ENCODE results near the gene ADAMTS16. TPM values are rescaled to one million over a fixed set of nuclear protein-coding genes. Genes with fewer than 3 reads are reported as not detected.
A peak's percentile ranks its signal among the peaks of the same experiment; 100 is the strongest.

Gene ADAMTS16
- total RNA-seq, 1 experiment from 2014 or later, result 7.5 TPM

DNA sequence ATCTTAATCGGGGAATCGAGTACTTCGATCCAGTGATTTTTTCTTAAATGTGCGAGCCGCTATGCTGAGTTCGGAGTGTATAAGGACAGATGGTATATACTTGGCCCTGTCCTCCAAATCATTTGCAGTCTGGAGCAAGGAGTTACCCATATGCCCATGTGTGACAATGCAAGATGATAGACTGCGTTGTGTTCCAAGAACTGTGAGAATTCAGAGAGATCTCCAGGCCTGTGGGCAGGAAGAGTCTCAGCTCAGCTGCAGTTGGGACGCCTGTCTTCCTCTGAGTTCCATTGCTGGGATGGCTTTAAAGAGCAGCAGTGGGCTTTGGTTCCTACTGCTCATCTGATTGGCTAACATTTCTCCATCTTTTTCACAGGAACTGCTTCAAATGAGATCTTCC is 106.6 kb downstream of the ADAMTS16 start:
- no peak overlapping the region for H3K27ac ChIP-seq
- no peak overlapping the region for H3K4me3 ChIP-seq
- peaks cover 42% of the 10 kb centered on the region for H3K36me3 ChIP-seq
- no peaks in the 10 kb centered on the region for H3K9me3 ChIP-seq (replicated peaks)
- no peak for DNase-seq (ENCODE audit: low read depth in 1 of 2, low spot score in 2 of 2)
- H3K27me3 ChIP-seq (replicated peaks), result no peaks in the 10 kb centered on the region
- H3K4me1 ChIP-seq (replicated peaks), result peaks cover 14% of the 10 kb centered on the region

DNA sequence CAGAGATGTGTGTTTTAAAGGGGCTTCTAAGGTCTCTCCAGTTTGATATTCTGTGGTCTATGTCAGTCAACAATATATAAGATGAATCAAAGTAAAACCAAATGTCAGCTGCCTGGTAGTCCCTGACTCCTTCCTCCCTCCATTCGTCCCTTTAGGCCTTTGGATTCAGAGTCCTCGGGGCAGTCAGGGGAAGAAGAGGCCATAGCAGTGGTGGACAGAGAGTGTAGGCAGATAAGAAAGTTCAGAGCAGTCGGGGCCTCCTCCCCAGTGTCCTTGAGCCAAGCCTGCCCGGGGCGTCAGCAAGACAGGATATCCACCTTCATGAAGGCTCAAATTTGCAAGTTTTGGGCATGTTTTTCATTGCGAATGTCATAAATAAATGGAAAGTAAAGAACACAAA is 110.6 kb downstream of the ADAMTS16 start:
- Histone ChIP-seq H3K36me3 (peaks cover 28% of the 10 kb centered on the region), H3K27ac (no peak overlapping the region), H3K27me3 (replicated peaks) (no peaks in the 10 kb centered on the region), H3K9me3 (replicated peaks) (peaks cover 5% of the 10 kb centered on the region; the same call in 1 of the 2 replicates), H3K4me1 (replicated peaks) (peaks cover 24% of the 10 kb centered on the region), H3K4me3 (no peak overlapping the region)
- DNase-seq (ENCODE audit: low read depth in 1 of 2, low spot score in 2 of 2), result peak in 1 of 2 experiments; percentile 31

DNA sequence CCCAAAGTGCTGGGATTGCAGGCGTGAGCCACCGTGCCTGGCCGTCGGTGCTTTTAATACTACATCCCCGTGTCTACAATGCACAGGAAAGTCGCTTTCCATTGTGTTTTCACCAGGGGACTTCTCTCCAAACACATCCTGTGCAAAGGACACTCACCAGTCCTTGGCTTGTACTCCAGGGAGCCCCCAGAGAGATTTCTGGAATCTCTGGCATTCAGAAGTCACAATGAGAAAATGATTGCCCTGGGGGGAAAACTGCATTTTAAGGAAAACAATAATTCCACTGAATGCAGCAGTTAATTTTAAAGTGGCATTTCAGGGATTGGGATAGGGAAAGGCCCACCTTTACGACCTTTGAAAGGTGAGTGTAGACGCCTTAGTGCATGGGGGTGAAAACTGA is 112.0 kb downstream of the ADAMTS16 start:
- Histone ChIP-seq H3K9me3 (replicated peaks) (peaks cover 5% of the 10 kb centered on the region; the same call in 1 of the 2 replicates), H3K4me1 (replicated peaks) (peaks cover 24% of the 10 kb centered on the region), H3K27me3 (replicated peaks) (no peaks in the 10 kb centered on the region), H3K4me3 (no peak overlapping the region), H3K36me3 (peaks cover 35% of the 10 kb centered on the region), H3K27ac (no peak overlapping the region)
- peak; percentile 41 to 46 for DNase-seq (ENCODE audit: low read depth in 1 of 2, low spot score in 2 of 2)

DNA sequence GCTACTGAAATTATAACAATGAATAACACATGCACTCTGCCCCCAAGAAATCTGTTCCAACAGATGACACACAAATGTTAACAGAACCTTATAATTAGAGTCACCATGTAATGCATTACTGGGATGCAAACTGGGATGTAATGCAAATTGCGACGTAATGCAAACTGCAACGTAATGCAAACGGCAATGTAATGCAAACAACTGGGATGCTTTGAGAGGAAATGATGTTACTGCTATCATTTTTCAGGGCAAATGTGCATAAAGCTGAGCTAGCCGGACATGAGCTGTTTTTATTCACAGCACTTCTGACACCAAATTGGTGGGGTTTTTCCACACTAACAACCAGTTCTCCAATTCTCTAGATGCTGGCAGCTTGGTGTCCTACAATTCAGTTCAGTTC is 117.2 kb downstream of the ADAMTS16 start:
- Histone ChIP-seq H3K9me3 (replicated peaks) (peaks cover 5% of the 10 kb centered on the region; the same call in 1 of the 2 replicates), H3K27me3 (replicated peaks) (no peaks in the 10 kb centered on the region), H3K4me1 (replicated peaks) (peaks cover 4% of the 10 kb centered on the region), H3K36me3 (peaks cover 22% of the 10 kb centered on the region), H3K27ac (no peak overlapping the region), H3K4me3 (no peak overlapping the region)
- no peak for DNase-seq (ENCODE audit: low read depth in 1 of 2, low spot score in 2 of 2)

DNA sequence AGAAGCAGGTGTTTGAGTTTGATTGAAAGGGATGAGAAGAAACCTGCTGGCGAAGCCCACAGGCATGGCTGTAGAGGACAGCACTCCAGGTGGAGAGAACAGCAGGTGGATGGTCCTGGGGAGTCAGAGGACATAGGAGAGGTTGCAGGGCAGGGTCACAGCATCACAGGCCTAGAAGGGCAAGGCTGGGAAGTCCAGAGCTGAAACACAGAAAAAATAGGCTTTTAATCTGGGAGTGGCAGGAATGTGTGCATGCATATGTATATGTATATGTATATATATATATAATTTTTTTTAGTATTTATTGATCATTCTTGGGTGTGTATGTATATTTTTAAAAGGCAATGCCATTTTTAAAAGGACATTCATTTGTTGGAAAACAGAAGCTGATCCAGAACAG is 118.4 kb downstream of the ADAMTS16 start:
- H3K27me3 ChIP-seq (replicated peaks), result no peaks in the 10 kb centered on the region
- peaks cover 28% of the 10 kb centered on the region for H3K36me3 ChIP-seq
- H3K4me3 ChIP-seq, result no peak overlapping the region
- no peak for DNase-seq (ENCODE audit: low read depth in 1 of 2, low spot score in 2 of 2)
- no peaks in the 10 kb centered on the region for H3K4me1 ChIP-seq (replicated peaks)
- no peak overlapping the region for H3K27ac ChIP-seq
- peaks cover 5% of the 10 kb centered on the region; the same call in 1 of the 2 replicates for H3K9me3 ChIP-seq (replicated peaks)

DNA sequence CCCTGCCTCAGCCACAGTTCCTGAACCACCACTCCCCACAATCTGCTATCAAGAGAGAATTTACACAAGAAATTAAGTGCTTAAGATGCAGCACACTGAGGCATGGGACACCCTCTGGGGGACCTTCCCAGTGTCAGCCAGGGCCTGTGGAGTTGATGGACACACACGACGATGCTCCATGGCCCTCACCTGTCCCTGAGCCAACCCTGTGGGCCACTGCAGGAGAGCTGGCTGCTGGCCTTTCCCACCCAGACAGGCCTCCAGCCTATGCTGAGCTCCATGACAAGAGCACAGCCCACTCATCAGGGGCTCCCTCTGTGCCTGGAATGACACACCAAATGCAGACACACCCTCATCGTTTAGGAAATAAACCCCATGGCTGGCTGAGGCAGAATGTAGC is 124.6 kb downstream of the ADAMTS16 start:
- DNase-seq (ENCODE audit: low read depth in 1 of 2, low spot score in 2 of 2), result no peak
- H3K9me3 ChIP-seq (replicated peaks), result no peaks in the 10 kb centered on the region
- H3K27ac ChIP-seq, result no peak overlapping the region
- H3K27me3 ChIP-seq (replicated peaks), result no peaks in the 10 kb centered on the region
- no peaks in the 10 kb centered on the region for H3K4me1 ChIP-seq (replicated peaks)
- H3K4me3 ChIP-seq, result no peak overlapping the region
- H3K36me3 ChIP-seq, result peaks cover 33% of the 10 kb centered on the region

DNA sequence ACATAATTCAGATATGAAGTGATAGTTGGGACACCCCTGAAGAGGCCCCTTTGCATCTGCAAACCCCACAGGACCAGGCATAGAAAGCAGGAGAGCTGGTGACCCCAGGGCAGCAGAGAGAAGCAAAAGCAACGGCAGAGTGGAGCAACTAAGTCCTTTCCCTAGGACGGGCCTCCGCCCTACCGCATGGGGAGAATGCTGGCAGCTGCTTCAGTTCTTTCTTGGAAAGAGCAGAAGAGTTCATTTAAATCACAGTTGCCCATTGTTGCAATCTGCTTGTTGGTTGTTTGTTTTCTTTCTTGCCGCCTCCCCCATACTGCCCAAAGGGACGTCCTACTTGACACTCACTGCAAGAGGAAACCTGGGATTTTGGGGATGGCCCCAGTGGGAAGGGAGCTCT is 126.2 kb downstream of the ADAMTS16 start:
- no peak for DNase-seq (ENCODE audit: low read depth in 1 of 2, low spot score in 2 of 2)
- Histone ChIP-seq H3K4me1 (replicated peaks) (peaks cover 6% of the 10 kb centered on the region), H3K36me3 (peaks cover 33% of the 10 kb centered on the region), H3K27me3 (replicated peaks) (no peaks in the 10 kb centered on the region), H3K9me3 (replicated peaks) (no peaks in the 10 kb centered on the region), H3K27ac (no peak overlapping the region), H3K4me3 (no peak overlapping the region)

DNA sequence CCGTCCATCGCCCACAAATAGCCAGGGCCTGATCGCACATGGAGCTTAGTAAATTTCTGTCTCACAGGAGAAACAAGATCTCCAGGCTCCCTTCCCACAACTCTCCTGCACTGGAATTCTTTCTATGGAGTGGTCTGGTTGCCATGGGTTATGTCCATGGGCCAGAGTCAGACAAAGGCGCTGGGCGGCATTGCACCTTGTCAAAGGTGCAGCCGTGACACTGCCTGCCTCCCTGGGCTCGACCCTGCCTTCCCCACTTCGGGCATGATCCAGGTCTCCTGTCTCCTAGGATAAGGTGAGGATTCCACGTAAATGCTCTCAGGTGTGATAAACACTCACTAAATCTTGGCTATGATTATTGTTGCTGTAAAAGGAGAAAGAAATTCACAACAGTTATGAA is 130.0 kb downstream of the ADAMTS16 start:
- peaks cover 14% of the 10 kb centered on the region for H3K4me1 ChIP-seq (replicated peaks)

DNA sequence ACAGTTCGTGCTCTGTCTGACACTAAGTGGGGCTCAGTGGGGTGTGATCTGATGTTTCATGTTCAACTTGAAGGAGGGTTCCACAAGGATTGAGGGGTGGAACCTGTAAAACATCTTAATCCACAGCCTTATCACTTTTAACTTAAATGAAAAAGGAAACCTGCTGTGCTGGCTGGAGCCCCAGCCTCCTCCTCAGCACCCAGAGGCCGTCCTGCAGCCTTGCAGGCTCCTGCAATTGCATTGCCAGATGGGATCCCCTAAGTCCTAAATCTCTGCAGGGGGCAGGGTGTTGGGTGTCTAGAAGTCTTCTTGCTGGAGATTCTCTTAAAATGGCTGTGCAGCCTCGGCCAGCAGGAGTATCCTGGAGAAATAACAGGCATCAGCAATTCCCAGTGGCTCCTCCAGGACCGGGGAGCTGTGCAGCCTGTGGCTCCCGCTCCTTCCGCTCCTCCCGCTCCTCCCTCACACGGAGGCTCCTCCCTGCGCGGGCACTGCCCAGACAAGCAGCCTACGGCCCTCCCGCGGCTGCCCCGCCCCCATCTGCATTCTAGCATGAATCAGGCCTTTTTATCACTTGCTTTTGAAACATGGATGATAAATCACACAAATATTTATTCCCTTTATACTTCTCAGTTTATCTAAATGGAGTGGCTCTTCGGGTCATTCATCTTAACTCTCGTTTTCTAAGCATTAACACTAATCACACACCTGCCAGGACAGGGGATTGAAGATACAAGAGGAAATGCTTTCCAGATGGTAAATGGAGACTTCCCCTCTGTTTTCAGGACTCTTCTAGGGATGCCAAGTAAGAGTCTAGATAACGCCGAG is 131.0 kb downstream of the ADAMTS16 start:
- no peaks in the 10 kb centered on the region for H3K9me3 ChIP-seq (replicated peaks)
- H3K4me3 ChIP-seq, result no peak overlapping the region
- H3K4me1 ChIP-seq (replicated peaks), result peaks cover 14% of the 10 kb centered on the region
- peak; percentile 92 to 99 for DNase-seq (ENCODE audit: low read depth in 1 of 2, low spot score in 2 of 2)
- H3K27ac ChIP-seq, result peak overlapping the region; percentile 48
- peaks cover 13% of the 10 kb centered on the region for H3K36me3 ChIP-seq
- no peaks in the 10 kb centered on the region for H3K27me3 ChIP-seq (replicated peaks)

More for the DNA sequence above, 130.0 kb downstream of the ADAMTS16 start:
- Histone ChIP-seq H3K36me3 (peaks cover 15% of the 10 kb centered on the region), H3K9me3 (replicated peaks) (no peaks in the 10 kb centered on the region), H3K27me3 (replicated peaks) (no peaks in the 10 kb centered on the region), H3K27ac (no peak overlapping the region), H3K4me3 (no peak overlapping the region)
- DNase-seq (ENCODE audit: low read depth in 1 of 2, low spot score in 2 of 2), result no peak

DNA sequence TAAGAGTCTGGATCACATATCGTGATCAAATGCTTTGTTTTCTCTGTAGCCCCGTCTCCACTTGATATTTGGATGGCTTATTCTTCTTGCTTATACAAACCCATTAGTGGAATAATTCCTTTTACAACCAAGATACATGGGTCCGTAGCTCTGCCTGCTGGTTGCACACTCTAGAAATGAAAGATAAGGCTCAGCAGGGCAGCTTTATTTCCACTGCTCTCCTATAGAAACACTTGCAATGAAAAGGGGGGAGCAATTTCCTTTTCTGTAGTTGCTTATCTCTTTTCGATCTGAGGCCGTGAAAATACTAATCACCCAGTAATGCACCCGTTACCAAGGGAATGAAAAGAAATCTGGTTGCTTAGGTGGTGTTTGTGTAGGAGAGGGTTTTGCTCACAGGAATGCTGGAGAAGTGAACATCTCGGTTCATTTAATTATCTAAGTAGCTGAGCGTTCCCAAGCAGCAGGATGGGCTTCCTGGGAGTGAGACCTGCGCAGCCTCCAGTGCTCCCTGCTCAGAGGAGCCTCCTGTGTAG is 131.7 kb downstream of the ADAMTS16 start:
- DNase-seq (ENCODE audit: low read depth in 1 of 2, low spot score in 2 of 2), result no peak
- Histone ChIP-seq H3K36me3 (peaks cover 6% of the 10 kb centered on the region), H3K27me3 (replicated peaks) (no peaks in the 10 kb centered on the region), H3K9me3 (replicated peaks) (no peaks in the 10 kb centered on the region), H3K27ac (peak overlapping the region; percentile 48), H3K4me1 (replicated peaks) (peaks cover 14% of the 10 kb centered on the region), H3K4me3 (no peak overlapping the region)

DNA sequence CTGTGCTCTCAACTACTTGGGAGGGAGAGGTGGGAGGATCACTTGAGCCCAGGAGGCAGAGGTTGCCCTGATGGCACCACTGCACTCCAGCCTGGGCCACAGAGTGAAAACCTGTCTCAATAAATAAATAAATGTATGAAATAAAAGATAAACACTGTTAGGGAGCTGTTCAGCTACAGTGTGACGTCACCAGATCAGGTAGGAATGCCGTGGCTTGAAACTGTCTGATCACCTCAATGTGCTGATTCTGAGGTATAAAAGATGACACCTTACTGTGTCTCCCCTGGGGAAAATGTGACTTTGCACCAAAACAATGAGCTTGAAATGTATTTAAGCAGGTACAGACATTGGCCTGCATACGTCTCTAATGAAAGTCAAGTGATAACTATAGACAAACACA is 133.3 kb downstream of the ADAMTS16 start:
- H3K4me1 ChIP-seq (replicated peaks), result peaks cover 19% of the 10 kb centered on the region
- no peak for DNase-seq (ENCODE audit: low read depth in 1 of 2, low spot score in 2 of 2)
- H3K27me3 ChIP-seq (replicated peaks), result no peaks in the 10 kb centered on the region
- no peak overlapping the region for H3K27ac ChIP-seq
- peaks cover 3% of the 10 kb centered on the region for H3K36me3 ChIP-seq
- H3K9me3 ChIP-seq (replicated peaks), result no peaks in the 10 kb centered on the region
- H3K4me3 ChIP-seq, result no peak overlapping the region

DNA sequence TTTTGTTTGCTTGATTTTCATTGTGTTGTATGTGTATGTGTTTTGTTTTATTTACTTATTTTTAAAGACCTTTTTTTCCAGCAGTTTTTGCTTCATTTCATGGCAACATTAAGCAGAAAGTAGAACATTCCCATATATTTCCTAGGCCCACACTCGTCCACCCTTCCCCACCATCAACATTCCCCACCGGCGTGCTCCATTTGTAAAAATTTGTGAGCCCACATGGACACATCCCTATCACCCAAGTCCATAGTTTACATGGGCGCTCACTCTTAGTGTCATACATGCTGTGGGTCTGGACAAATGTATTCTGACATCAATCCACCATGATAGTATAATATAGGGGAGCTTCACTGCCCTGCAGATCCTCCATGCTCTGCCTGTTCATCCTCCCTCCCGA is 133.8 kb downstream of the ADAMTS16 start:
- Histone ChIP-seq H3K27me3 (replicated peaks) (no peaks in the 10 kb centered on the region), H3K4me3 (no peak overlapping the region), H3K27ac (no peak overlapping the region), H3K36me3 (peaks cover 2% of the 10 kb centered on the region; the same call in 1 of the 2 replicates), H3K4me1 (replicated peaks) (peaks cover 24% of the 10 kb centered on the region), H3K9me3 (replicated peaks) (no peaks in the 10 kb centered on the region)
- peak in 1 of 2 experiments; percentile 20 for DNase-seq (ENCODE audit: low read depth in 1 of 2, low spot score in 2 of 2)

DNA sequence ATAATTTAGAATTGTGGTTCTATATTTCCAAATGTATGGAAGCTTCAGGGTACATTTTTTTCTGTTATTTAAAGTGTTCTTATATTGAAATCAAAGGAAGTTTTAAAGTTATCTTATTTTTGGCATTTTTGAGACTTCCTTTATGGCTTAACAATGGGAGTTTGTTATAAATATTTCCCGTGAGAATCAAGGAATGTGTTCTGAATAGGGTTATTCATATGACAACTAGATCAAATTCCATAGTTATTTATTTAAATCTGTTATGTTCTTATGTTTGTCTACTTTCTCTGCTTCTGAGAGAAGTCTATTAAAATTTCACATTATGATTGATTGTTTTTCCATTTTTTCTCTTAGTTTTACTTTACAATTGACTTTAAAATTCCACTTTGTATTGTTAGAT is 135.1 kb downstream of the ADAMTS16 start:
- DNase-seq (ENCODE audit: low read depth in 1 of 2, low spot score in 2 of 2), result no peak
- peaks cover 2% of the 10 kb centered on the region; the same call in 1 of the 2 replicates for H3K36me3 ChIP-seq
- no peaks in the 10 kb centered on the region for H3K9me3 ChIP-seq (replicated peaks)
- H3K4me3 ChIP-seq, result no peak overlapping the region
- H3K27me3 ChIP-seq (replicated peaks), result no peaks in the 10 kb centered on the region
- no peak overlapping the region for H3K27ac ChIP-seq
- peaks cover 28% of the 10 kb centered on the region for H3K4me1 ChIP-seq (replicated peaks)

DNA sequence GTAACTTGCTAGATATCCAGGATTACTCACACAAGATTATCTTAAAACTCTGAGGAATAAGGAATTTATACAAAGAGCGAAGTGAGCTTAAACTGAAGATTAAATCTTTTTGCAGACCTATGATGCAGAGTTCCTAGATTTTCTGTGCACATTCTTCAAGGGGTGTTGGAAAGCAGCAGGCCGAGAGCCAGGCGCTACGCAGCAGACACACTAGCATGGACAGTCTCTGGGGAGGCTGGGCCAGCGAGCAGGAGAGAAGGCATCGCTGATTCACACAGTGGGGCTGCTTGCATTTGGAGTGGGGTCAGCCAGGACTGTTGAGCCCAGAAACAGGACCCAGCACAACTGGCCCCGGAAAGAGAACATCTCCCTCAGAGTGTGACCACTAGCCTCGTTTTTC is 136.3 kb downstream of the ADAMTS16 start:
- no peaks in the 10 kb centered on the region for H3K27me3 ChIP-seq (replicated peaks)
- no peak overlapping the region for H3K4me3 ChIP-seq
- no peak overlapping the region for H3K27ac ChIP-seq
- peaks cover 21% of the 10 kb centered on the region for H3K4me1 ChIP-seq (replicated peaks)
- H3K9me3 ChIP-seq (replicated peaks), result no peaks in the 10 kb centered on the region
- peaks cover 2% of the 10 kb centered on the region; the same call in 1 of the 2 replicates for H3K36me3 ChIP-seq
- DNase-seq (ENCODE audit: low read depth in 1 of 2, low spot score in 2 of 2), result no peak
